DLD1 (cell line): ENCODE results near the gene KRTAP17-1.
"Not testable (repeated sequence)": the region's sequence is repeated elsewhere in the genome, so short reads cannot be mapped to it uniquely, and the experiment has no call there.

Experiments
- in situ Hi-C: cut with HindIII; loops from 2 replicates; pipeline ENCODE4 v1.10.0; 2017; ENCODE audit warnings: low sequenced_read_pairs

The KRTAP17-1 gene, protein sequence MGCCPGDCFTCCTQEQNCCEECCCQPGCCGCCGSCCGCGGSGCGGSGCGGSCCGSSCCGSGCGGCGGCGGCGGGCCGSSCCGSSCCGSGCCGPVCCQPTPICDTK

DNA sequence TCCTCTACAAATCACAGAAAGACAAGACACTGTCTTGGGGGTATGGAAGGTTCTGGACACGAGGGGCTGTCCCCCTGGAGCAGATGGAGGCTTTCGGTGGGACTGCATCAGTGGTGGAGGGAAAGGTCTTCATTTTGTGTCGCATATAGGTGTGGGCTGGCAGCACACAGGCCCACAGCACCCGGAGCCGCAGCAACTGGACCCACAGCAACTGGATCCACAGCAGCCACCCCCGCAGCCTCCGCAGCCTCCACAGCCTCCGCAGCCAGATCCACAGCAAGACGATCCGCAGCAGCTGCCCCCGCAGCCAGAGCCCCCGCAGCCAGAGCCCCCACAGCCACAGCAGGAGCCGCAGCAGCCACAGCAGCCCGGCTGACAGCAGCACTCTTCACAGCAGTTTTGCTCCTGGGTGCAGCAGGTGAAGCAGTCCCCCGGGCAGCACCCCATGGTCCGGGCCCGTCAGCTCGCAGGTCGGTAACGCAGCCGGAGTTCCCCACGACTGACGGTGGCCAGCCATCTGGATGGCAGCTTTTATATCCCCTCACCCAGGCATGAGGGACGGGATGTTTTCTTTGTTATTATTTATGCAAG is at the start of gene KRTAP17-1:
KRTAP17-1 (minus strand) TSS at position 507 of the 591 bp plus-strand sequence; CDS start at position 447, 60 bp downstream.
- in situ Hi-C loops = no loop called here

DNA sequence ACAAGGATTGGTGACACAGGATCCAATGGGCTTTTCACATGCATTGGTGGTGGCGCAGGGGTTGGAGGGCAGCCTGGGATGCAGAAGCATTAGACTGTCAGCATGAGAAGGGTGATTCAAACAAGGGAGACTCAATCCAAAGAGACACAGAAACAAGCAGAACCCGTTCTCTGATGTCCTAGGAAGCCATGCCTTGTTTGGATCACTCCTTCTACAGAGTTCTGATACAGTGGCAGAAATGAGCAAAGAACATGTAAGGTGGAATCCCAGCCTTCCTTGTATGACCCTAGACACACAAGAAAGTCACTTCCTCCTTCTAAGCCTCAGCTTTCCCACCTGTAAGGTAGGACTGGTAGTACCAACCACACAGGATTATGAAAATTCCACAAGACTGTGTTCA is 48.4 kb upstream of the KRTAP17-1 start:
- in situ Hi-C loops = no loop called here

DNA sequence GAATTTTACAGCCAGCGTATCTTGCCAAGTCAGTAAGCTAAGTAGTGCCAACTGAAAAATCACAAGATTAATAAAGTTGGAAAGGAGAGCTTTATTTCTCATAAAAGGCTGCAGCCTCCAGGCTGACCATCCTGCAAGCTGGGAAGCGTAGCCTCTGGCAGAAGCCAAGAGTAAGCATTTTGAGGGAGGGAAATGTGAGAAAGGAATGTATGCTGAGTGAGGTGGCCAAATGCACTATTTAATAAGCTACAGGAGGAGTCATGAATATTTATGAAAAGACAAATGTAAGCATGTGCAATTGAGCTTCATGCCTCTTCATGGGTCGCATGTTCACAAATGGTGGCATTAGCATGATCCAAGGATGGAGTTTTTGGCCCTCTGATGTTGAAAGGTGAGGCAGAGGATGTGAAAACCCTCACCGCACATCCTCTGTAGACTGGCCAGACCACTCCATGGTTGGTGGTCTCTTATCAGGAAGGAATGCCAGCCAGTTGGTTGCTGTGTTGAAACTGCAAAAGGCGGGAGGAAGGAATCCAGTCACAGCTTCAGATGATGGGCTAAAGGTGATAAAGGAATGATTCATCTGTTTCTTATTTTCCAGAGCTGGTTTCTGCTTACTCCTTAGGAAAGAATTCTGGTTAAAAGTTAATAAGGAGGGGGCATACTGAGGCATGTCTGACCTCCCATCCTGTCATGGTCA is 44.9 kb upstream of the KRTAP17-1 start:
- in situ Hi-C loops = no loop called here

DNA sequence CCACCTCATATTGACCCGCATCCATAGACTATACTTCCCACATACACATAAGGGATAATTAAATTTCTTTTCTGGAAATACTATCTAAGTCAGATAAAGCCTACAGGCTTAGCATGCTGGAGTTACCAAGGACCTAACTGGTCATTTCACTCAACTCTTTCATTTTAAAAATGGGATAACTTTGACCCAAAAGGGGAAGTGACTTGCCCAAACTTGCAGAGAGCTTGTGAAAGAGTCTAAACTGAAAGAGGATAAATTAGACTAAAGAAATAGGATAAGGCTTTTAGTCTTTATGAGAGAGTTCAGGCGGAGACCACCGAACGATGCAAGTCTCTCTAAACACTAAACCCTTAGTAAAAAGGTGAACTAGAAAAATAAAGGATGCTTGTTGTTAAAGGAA is 39.0 kb upstream of the KRTAP17-1 start:
- in situ Hi-C loops = no loop called here

DNA sequence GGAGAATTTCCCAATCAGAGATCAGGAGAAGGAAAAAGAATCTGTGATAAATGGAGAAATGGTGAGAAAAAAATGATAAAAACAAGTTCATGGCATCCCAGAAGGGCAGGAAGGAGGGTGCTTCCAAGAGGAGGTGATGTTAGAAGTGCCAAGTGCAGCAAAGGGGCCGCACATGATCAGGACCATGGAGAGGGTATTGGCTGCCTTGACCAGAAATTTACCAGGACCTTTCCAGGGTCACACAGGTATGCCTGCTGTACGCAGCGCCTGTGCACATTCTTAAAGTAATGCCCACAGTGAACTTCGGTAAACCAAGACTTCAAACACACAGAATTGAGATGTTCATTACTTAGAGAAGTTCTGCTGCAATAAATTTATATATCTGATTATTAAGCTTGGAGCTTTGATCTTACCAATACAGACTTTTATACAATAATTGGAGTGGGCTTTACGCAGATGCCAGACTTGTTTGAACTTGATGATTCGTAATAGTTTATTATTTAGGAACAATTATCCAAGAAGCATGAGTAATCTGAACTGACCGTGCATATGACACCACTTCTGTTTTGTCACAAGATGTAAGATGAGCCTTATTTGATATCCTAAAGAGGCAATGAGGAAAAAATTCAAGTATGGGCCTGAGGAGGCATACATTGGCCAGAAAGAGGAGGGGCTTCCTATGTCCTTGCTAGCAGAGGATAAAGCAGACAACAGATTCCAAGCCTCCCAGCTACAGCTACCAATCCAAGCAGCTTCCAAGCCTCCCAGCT is 37.3 kb upstream of the KRTAP17-1 start:
- in situ Hi-C loops = no loop called here

DNA sequence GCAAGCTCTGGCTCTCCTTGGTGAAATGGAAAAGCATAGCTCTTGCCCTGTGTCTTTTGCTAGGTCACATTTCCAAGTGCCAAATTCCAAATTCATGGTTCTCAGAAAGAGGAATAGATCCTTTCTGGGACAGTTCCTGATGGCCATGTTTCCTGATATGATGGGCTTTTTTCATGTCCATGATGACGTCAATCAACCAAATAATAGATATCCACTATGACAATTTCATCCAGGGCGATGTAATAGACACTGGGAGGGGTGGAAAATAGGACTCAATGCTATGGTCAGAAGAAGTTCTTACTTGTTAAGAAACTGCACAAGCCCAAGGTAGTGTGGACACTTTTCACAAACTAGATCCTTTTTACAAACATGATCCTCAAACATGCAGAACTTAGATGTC is 35.7 kb upstream of the KRTAP17-1 start:
- in situ Hi-C loops = no loop called here

DNA sequence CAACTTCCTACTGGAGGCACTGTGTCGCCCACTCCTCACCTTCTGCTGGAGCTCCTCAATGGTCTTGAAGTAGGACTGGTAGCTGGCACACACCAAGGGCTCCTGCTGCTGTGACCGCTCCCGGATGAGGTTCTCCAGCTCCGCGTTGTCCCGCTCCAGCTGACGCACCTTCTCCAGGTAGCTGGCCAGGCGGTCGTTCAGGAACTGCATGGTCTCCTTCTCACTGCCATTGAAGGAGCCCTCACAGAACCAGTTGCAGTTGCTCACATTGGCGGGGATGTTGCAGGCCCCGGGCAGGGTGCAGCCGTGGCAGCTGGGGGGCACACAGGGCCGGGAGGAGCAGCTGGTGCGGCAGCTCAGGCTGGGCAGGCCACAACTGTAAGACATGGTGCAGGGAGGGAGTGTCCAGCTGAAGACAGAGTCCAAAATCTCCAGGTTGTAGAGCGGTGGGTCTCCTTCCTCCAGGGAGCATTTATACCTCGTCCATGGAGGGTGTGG is 34.9 kb upstream of the KRTAP17-1 start, which contains the start of gene KRT33A:
KRT33A (minus strand) TSS at position 448 of the 498 bp plus-strand sequence; CDS start at position 387, 61 bp downstream.
- in situ Hi-C loops = not testable (repeated sequence)

DNA sequence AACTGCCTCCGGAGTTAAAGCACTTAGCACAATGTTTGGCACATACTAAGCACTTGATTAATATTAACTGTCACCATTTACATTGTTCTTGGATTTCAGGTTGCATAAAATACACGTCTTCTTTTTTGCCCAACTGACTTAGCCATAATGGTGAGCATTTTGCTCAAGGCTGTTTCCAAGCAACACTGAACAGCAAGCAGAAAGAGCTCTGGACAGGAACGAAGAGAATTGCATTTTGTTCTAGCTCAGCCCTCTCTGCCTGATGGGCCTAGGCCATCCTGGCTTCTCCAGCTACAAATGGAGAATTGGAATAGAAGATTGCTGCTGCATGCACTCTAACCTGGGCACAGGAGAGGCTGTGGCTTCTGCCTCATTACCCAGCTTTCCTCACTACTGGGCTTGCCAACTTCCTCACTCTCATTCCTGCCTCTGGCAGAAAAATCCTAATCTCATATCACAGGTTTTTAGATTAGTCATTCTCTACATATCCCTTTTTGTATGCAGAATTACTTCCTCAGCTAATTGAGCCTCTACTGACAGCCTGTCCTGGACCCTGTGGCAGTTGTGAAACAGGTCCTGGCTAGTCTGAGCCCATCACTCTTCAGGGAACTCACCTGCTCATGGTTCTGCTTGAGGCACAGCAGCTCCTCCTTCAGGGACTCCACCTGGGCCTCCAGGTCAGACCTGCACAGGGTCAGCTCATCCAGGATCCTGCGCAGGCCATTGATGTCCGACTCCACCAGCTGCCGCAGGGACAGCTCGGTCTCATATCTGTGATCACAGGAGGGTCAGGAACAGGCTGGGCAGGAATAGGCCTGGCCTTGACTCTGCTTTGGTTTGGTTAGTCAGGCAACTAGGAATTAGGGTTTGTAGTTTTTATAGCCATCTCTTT is 32.6 kb upstream of the KRTAP17-1 start:
- in situ Hi-C loops = no loop called here

DNA sequence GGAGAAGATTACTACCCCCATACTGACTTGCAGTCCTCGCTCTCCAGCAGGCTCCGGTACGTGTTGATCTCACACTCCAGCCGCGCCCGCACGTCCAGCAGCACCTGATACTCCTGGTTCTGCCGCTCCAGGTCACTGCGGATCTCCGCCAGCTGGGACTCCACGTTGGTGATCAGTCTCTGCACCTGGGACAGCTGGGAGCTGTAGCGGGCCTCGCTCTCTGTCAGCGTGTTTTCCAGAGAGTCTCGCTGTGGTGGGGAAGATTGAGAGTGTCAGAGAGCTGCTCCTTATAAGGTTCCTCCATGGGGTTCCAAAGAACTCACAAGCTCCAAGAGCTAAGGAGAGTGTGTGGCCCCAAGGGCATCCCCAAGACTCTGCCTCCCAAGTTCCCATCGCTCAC is 30.9 kb upstream of the KRTAP17-1 start:
- in situ Hi-C loops = not testable (repeated sequence)

DNA sequence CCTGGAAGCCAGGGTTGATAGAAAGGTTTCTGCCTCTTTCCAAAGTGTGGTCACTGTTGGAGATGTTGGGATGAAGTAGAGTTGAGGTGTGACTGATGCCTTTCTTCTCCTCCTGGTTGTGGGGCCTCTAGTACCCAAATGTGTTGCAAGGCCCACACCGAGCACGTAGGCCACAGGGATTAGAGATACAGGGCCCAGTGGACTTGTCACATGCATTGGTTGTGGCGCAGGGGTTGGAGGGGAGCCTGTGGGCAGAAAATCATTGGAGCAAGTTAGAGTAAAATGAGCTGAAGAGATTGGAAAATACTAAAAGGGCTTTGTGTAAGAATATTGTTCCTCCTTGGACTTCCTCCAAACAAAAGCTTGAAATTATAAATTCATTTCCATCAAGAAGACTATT is 30.5 kb upstream of the KRTAP17-1 start:
- in situ Hi-C loops = no loop called here

DNA sequence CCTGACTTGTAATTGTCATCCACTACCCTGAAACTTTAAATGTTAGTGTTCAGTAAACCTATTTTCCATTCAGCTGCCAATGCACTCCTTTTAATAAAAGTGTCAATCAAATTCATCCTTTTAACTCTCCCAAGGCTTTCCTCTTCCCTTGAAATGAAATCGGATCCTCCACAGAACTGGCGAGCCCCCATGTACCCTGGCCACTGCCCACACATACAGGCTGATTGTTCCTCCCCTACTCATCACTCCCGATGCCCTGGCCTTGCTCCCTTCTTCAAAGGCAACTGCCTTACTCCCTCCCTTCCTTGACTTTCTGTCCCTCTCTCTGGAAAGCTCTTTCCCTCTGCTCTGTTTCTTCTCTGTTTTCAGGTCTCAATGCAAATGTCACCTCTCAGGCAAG is 27.5 kb upstream of the KRTAP17-1 start:
- in situ Hi-C loops = no loop called here

DNA sequence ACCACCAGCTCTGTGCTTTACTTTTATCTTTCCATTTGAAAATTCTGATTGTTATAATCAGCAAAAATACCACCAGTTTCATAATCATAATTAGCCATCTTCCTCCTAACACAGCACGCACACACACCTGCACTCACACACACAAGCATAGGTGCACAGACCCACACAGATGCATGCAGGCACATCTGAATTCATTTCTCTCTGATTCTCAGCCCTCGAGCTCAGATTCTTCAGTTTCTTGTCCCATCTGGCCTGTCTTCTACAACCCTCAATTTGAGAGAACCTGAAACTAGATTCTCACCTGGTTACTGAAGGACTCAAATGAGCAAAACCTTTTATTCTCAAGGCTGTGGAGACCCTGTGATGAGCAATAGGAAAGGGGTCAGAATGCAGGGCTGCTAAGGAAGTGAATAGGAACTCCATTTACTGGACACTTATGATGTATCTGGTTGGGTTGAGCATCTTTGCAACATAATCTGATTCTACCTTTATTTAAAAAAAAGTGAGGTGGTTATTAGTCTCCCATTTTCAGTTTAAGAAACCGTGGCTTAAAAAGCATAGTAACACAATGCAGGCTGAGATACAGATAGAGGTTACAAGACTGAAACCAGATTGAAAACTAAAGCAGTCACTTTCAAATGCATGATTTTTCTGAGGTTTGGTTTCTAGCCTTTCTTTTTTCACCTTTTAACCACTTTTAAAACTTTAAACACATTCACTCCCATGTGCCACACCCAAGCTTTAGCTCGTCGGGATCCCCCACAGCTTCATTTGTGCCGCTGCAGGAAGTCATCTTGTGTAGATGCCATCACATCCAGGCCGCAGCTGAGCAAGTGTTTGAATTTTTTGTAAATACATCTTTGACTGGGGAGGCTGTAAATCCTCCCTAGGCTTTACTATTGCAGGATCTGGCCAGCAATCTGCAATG is 25.7 kb upstream of the KRTAP17-1 start:
- in situ Hi-C loops = no loop called here

DNA sequence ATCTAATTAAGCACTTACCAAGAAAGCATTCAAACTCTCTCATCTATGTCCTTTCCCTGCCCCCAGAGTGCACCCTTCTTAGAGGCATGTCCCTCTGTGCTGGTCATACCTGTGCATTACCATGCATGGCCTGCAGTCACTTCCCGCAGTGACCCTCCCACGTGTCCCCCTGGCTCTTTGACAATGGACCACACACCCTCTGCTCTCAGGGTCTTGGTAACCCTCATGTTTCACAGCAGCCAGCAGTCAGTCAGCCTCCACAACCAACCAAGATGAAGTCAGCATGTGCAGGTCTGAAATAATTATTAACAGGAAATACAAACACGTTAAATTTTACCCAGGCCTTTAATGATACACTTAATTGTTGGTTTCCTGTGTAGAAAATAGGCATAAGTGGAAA is 25.0 kb upstream of the KRTAP17-1 start:
- in situ Hi-C loops = no loop called here

DNA sequence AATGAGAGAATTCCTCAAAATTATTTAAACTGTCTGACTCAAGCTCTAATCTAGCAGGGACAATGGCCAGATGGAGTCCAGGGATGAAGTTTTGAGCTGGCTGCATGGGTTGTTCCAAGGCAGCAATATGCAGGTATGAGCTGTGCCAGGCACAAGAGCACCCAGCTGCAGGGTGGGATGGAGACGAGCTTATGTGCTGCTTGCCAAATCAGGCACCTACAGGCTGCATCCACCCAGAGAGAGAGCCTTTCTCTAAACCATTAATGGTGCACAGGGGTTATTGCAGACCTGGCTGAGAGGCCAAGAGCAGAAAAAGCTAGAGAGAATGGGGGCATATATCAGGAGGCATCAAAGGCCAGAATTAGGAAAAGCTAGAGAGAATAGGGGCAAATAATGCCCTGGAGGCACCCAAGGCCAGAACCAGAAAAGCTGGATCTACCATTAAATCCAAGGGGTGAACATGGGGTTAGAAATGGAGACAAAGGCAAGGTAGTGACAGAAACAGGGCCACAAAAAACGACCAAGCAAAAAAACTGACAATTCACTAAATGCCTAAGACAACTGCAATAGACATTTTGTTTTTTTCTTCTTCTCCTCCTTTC is 24.2 kb upstream of the KRTAP17-1 start:
- in situ Hi-C loops = no loop called here

DNA sequence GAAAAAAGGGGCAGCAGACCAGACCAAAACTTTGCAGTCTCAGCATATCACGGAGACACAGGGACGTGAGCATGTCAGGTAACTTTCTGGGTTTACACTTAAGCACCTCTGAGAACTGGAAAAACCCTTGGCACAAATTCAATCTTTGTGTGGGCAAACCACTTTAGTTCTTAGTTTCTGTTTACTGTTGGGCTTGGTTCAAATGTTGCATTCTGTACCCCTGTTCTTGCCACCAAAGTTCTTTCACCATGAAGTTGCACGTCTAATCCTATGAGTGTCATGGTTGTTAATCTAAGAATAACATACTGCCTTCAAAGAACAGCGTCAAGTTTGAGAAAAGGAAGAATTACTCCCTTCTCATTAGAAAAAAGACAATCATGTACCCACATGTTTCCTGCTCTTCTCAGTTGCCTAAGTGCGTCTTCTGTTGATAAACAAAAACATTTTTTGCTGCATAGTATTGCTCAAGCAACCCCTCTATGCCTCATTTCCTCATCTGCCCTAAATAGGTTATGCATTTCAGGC is 23.5 kb upstream of the KRTAP17-1 start:
- in situ Hi-C loops = no loop called here

DNA sequence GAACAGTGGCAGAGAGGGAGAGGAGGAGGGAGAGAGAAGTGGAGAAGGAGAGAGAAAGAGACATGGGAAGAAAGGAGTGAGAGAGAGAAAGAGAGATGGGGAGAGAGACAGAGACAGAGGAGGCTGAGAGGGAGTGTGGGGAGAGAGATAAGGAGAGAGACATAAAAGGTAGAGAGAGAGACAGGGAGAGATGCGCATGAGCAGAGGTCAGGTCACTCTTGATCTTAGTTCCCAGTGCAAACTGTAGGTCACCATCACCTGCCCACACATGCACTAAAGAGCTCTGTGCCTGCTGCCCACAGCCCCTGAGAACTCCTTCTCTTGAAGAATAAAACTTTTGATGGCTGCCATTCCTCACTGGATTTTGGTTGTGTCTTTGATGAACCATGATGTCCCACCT is 20.2 kb upstream of the KRTAP17-1 start:
- in situ Hi-C loops = no loop called here

DNA sequence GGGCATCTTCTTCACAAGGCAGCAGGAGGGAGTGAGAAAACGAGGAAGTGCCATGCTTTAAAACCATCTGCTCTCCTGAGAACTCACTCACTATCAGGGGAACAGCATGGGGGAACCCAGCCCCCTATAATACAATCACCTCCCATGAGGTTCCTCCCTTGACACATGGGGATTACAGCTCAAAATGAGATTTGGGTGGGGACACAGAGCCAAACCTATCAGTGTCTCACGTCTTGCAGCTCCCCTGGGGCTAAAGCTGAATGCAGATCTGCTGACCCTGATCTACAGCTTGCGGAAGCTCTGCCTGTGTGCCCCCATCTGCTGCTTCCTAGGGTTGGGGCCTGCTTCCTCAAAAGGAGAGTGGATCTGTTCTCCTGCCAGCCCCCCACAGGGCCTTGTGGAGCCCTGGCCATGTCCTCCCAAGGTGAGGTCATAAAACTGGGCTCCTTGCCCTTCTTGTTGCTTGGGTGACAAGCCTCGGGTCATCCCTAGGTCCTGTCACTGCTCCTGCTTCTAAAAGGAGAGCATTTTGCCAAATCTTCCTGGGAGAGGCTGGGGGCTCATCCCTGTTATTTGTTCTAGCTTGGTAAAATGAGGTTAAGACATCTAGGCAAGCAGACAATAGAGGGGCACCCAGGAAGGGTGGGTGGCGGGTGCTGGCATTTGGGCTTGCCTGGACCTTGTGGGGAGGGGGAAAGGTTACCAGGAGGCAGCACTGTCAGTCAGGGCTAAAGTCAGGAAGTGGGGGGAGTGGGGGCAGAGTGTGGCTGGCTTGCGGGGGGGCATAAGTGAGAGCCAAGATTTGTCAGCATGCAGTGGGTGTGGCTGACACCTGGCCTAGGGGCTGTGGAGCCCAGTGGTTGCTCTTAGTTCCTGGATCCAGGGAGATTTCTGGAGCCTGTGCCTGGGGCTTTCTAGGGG is 19.1 kb upstream of the KRTAP17-1 start:
- in situ Hi-C loops = no loop called here

DNA sequence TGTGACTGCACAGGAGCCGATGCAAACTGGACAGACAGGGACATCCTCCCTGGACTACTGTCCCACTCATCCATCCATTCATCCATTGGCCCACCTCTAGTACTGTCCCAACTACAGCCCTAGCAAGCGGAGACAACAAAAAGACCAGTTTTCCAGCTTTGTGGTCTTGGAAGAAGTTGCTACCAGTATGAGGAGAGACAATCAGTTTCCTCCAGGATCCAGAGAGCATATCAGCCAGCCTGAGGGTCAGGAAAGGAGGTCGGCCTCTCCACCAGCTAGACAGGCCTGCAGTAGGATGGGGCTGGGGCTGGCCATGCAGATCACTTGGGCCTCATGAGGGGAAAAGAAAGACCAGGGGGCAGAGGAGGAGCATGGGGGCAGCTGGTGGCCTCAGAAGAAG is 18.3 kb upstream of the KRTAP17-1 start:
- in situ Hi-C loops = no loop called here
